Fibroblast of peridontal ligament (primary cell): ENCODE results near the gene UVRAG.
A peak's percentile ranks its signal among the peaks of the same experiment; 100 is the strongest.
"Not testable (repeated sequence)": the region's sequence is repeated elsewhere in the genome, so short reads cannot be mapped to it uniquely, and the experiment has no call there.

Experiments
- DNase-seq: peaks from one replicate; pipeline ENCODE4 v3.0.0-alpha.2; 2010; ENCODE audit errors: extremely low read depth

The UVRAG gene

GRCh38 chr11:76069001-76069400 lies 254.0 kb downstream of the UVRAG start:
- no peak for DNase-seq

GRCh38 chr11:76071090-76071489 lies 256.1 kb downstream of the UVRAG start:
- DNase-seq, result no peak

GRCh38 chr11:76073724-76074123 lies 258.7 kb downstream of the UVRAG start:
- DNase-seq, result peak; percentile 94

GRCh38 chr11:76074148-76075095 lies 259.4 kb downstream of the UVRAG start:
- peak; percentile 68 for DNase-seq

- no peak for DNase-seq
Measured at GRCh38 chr11:76075716-76076115, 260.7 kb downstream of the UVRAG start.

- DNase-seq, result not testable (repeated sequence)
Measured at GRCh38 chr11:76076253-76076652, 261.2 kb downstream of the UVRAG start.

- no peak for DNase-seq
Measured at GRCh38 chr11:76076749-76077148, 261.7 kb downstream of the UVRAG start.

GRCh38 chr11:76077575-76078150 lies 262.7 kb downstream of the UVRAG start:
- no peak for DNase-seq

- not testable (repeated sequence) for DNase-seq
Measured at GRCh38 chr11:76081084-76081483, 266.1 kb downstream of the UVRAG start.

- DNase-seq, result no peak
Measured at GRCh38 chr11:76083563-76084451, 268.8 kb downstream of the UVRAG start.

GRCh38 chr11:76085270-76085669 lies 270.3 kb downstream of the UVRAG start:
- DNase-seq, result no peak

- DNase-seq, result peak; percentile 78
Measured at GRCh38 chr11:76086743-76087635, 272.0 kb downstream of the UVRAG start.

- no peak for DNase-seq
Measured at GRCh38 chr11:76087749-76088148, 272.7 kb downstream of the UVRAG start.

GRCh38 chr11:76088511-76088910 lies 273.5 kb downstream of the UVRAG start:
- DNase-seq, result no peak

- no peak for DNase-seq
Measured at GRCh38 chr11:76090174-76090573, 275.2 kb downstream of the UVRAG start.

GRCh38 chr11:76090821-76091220 lies 275.8 kb downstream of the UVRAG start:
- DNase-seq, result no peak

- DNase-seq, result no peak
Measured at GRCh38 chr11:76094740-76095139, 279.7 kb downstream of the UVRAG start.

- DNase-seq, result no peak
Measured at GRCh38 chr11:76095891-76096290, 280.9 kb downstream of the UVRAG start.

GRCh38 chr11:76096552-76096951 lies 281.5 kb downstream of the UVRAG start:
- DNase-seq, result no peak

- DNase-seq, result no peak
Measured at GRCh38 chr11:76102802-76103201, 287.8 kb downstream of the UVRAG start.

GRCh38 chr11:76103460-76103859 lies 288.4 kb downstream of the UVRAG start:
- no peak for DNase-seq
